Adipocyte (in vitro differentiated cells): ENCODE results near the gene ABTB1.

Experiments
- DNase-seq: peaks from one replicate; pipeline ENCODE4 v3.0.0-alpha.2; 2015; ENCODE audit warnings: low read depth
- H3K27me3 ChIP-seq: replicated peaks from 2 replicates; pipeline ENCODE4 v1.7.0; 2013; ENCODE audit warnings: mild to moderate bottlenecking, low read length, moderate library complexity; ENCODE audit not compliant: control insufficient read depth, insufficient read depth
- H3K36me3 ChIP-seq: 2 replicates; pipeline ENCODE4 v1.7.0; 2013; ENCODE audit warnings: low read length, mild to moderate bottlenecking, moderate library complexity; ENCODE audit not compliant: control insufficient read depth, insufficient read depth, severe bottlenecking
- H3K4me1 ChIP-seq: 2 replicates; pipeline ENCODE4 v1.7.0; 2013; ENCODE audit warnings: mild to moderate bottlenecking, low read length, moderate library complexity; ENCODE audit not compliant: control insufficient read depth, insufficient read depth
- H3K4me3 ChIP-seq: 2 replicates; pipeline ENCODE4 v1.7.0; 2013; ENCODE audit warnings: mild to moderate bottlenecking, low read length, moderate library complexity
- H3K9ac ChIP-seq: 2 replicates; pipeline ENCODE4 v1.7.0; 2013; ENCODE audit warnings: mild to moderate bottlenecking, low read length, moderate library complexity
- H3K9me3 ChIP-seq: 2 replicates; pipeline ENCODE4 v1.7.0; 2013; ENCODE audit warnings: mild to moderate bottlenecking, low read length, moderate library complexity; ENCODE audit not compliant: control insufficient read depth

The ABTB1 gene

DNA sequence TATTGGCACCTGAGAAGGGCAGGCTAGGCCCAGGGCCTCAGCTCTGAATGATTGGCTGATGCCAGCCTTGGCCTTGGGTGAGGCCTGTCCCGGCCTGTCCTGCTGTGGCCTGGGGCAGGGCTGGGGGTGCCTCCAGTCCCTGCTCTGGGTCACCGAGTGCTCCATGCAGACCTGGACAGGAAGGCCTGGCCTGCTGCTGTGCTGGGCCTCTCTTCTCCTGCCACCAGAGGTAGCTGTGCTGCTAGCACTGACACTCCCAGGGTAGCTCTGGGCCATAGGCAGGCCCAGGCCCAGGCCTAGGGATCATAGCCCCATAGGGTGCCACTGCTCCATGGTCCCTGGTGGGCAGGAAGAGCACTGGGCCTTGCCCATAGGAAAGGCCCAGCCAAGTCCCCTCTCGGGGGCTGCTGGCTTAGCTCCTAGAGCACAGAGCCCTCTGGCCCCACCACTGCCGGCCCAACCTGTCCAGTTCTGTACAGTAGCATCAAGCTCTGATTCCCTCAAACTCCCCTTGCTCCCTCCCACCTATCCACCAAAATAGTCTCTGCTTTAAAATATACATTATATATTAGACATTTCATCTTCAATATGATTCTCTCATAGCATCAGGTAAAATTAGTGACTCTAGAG is 18.2 kb downstream of the ABTB1 start:
- Histone ChIP-seq H3K36me3 (peaks cover 29% of the 10 kb centered on the region), H3K9me3 (no peaks in the 10 kb centered on the region), H3K27me3 (no peaks in the 10 kb centered on the region), H3K4me1 (peaks cover 16% of the 10 kb centered on the region), H3K4me3 (no peak overlapping the region), H3K9ac (peak overlapping the region; percentile 76)
- peak; percentile 65 for DNase-seq

DNA sequence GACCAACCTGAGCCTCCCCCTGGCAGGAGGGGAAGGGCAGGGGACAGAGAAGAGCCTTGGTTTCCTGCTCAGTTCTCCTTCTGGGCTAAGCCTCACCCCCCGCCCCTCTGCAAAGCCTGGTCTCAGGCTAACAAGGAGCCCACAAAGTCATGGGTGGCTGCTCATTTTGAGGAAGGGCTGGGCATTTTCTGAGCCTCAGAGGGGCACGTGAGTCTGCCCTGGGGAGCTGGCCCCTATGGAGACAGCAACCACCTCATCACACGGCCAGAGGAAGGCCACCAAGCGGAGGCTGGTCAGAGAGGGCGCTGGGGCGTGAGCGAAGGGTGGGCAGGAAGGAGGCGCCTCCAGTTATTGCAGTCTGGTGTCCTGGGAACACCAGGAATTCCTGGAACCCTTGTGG is 18.7 kb downstream of the ABTB1 start:
- Histone ChIP-seq H3K9me3 (no peaks in the 10 kb centered on the region), H3K4me1 (peaks cover 18% of the 10 kb centered on the region), H3K36me3 (peaks cover 29% of the 10 kb centered on the region), H3K27me3 (no peaks in the 10 kb centered on the region), H3K9ac (peak overlapping the region; percentile 76), H3K4me3 (no peak overlapping the region)
- DNase-seq = no peak

DNA sequence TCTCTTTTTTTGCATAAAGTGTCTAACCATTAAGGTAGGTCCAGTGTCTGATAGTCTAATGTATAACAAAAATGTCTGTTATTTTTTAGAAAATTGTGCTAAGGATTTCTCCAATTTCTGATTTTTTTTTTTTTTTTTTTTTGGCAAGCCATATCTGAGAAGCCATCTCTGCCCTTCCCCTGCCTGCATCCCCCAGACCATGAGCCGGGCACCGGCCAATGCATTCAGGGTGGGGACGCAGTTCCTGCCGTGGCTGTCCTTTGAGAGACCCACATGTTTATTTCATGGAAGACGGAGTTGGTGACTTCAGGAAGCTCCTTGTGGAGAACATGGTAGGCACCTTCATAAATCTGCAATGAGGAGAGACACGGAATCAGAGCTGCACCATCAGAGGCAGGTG is 19.2 kb downstream of the ABTB1 start:
- Histone ChIP-seq H3K9ac (peak overlapping the region; percentile 76), H3K36me3 (peaks cover 29% of the 10 kb centered on the region), H3K9me3 (no peaks in the 10 kb centered on the region), H3K27me3 (no peaks in the 10 kb centered on the region), H3K4me1 (peaks cover 23% of the 10 kb centered on the region), H3K4me3 (no peak overlapping the region)
- DNase-seq = no peak

DNA sequence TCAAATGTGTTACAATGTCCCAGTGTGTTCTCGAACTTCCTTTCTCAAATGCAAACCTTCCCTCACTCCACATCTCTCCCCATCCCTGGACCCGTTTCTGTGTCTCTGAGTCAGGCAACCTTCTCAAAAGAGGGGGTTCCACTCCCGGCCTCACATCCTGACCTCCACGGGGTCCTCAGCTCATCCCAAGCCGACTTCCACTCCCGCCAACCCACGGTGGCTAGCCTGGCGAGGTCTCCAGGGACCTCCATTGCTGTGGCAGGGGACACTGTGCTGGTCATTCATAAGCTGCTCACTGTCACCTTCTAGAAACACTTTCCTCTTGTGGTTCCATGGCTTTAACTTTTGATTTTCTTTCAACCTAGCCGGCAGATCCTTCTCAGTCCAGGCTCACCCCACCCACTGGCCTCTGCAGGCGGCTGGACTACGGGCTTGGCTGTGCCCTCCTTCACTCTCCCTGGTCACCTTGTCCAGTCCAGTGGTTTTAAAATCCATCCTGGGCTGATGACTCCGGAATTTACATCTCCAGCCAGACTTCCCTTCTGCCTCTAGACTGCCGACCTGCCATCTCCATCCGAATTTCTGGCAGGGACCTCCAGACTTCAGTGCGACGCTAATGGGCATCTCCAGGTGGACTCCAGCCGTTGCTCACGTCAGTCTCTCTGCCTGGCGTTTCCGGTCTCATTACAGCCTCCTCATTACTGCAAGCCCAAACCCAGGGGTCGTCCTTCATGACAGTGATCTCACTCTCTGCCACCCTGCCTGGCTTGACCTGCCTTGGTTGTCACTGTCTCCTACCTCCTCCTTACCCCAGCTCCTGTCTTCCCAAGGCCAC is 20.0 kb downstream of the ABTB1 start:
- Histone ChIP-seq H3K4me1 (peaks cover 31% of the 10 kb centered on the region), H3K36me3 (peaks cover 29% of the 10 kb centered on the region), H3K4me3 (no peak overlapping the region), H3K27me3 (no peaks in the 10 kb centered on the region), H3K9me3 (no peaks in the 10 kb centered on the region), H3K9ac (no peak overlapping the region)
- DNase-seq = no peak

DNA sequence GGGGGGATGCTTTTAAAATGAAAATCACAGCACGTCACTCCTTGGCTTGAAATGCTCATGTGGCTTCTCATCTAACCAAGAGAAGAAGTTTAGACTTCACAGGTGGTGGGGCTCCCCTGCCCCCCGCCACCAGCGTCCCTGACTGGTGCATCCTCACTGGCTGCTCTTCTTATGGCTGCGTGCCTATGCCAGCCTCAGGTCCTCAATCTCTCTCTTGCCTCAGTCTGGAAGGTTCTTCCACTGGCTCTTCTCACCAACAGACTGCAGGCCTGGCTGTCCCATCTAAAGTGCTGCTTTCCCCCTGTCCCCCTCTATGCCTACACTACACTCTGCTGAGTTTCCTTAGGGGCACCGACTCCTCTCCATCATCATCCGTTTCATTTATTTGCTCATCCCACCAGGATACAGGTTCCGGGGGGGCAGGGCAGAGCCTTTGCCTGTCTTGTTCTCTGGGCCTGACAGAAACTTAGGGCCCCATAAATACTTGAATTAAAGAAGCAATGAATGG is 20.6 kb downstream of the ABTB1 start:
- no peak overlapping the region for H3K9ac ChIP-seq
- H3K4me3 ChIP-seq = no peak overlapping the region
- no peak for DNase-seq
- H3K27me3 ChIP-seq = no peaks in the 10 kb centered on the region
- peaks cover 37% of the 10 kb centered on the region for H3K4me1 ChIP-seq
- peaks cover 29% of the 10 kb centered on the region for H3K36me3 ChIP-seq
- no peaks in the 10 kb centered on the region for H3K9me3 ChIP-seq

DNA sequence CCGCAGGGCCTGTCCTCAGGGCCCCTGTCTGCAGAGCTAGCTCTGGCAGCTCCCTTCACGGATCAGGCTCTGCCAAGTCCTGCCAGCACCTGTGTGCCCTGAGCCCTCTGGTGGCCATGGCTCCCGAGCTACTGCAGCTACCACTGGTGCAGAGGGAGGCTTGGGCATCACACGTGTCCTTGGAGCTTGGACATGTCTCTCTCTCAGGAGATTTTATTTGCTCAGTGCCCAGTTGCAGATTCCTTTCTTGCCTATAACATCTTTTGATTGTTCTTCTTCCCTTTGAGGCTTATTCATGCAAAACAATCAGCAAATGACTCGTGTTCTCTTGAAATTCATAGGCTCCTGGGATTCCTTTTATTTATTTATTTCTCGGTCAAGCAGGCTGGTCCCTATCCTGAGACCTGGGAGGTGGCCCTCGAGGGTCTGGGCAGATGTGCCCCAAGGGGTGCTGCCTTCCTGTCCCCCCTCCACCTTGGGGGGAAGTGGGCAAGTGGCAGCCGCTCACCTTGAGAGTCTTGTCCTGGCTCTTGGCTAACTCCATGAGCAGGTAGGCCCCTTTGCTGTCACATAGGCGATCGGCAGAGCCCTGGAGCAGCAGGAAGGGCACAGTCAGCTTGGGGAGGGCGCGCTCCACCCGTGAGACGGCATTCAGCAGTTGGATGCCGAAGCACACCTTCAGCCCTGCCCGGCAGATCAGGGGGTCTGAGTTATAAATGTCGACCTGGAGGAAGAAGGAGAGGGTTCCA is 21.9 kb downstream of the ABTB1 start:
- Histone ChIP-seq H3K9me3 (no peaks in the 10 kb centered on the region), H3K4me1 (peaks cover 46% of the 10 kb centered on the region), H3K36me3 (peaks cover 29% of the 10 kb centered on the region), H3K4me3 (no peak overlapping the region), H3K9ac (no peak overlapping the region), H3K27me3 (no peaks in the 10 kb centered on the region)
- peak; percentile 21 for DNase-seq

DNA sequence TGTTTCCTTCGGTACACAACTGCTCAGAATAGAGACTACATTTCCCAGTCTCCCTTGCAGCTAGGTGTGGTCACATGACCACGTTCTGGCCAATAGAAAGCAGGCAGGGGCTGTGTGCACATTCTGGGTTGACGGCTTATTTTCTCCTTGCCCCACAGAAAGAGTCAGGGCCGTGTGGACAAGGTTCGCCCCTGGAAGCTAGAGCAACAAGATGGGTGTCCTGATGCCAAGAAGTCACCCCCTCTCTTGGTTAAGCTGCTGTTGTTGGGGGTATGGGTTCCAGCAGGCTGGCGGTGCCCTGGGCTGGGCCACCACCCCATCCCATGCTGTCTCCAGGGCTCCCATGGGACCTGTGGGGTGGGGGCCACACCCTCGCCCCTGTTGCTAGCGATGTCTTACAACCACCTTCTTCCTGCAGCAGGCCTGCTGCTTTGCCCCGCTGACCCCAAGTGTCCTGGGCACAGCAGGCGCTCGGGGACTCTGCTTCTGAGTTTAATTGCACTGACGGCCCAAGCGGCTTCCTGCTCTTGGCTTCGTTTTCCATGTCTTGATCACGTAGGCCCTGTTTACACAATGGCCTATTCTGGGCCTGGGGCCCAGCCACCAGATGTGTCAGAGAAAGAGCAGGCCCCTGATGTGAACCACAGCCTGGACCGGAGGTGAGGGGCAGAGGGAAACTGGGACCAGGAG is 24.9 kb downstream of the ABTB1 start:
- Histone ChIP-seq H3K9me3 (no peaks in the 10 kb centered on the region), H3K36me3 (peaks cover 19% of the 10 kb centered on the region), H3K4me1 (peaks cover 56% of the 10 kb centered on the region), H3K9ac (peak overlapping the region; percentile 82), H3K27me3 (no peaks in the 10 kb centered on the region), H3K4me3 (peak overlapping the region; percentile 49)
- DNase-seq = peak; percentile 73

- no peak for DNase-seq
- peaks cover 62% of the 10 kb centered on the region for H3K4me1 ChIP-seq
- H3K9ac ChIP-seq = peak overlapping the region; percentile 82
- H3K9me3 ChIP-seq = no peaks in the 10 kb centered on the region
- H3K36me3 ChIP-seq = peaks cover 15% of the 10 kb centered on the region
- no peak overlapping the region for H3K4me3 ChIP-seq
- no peaks in the 10 kb centered on the region for H3K27me3 ChIP-seq
These were observed 25.5 kb downstream of the ABTB1 start for GRCh38 chr3:127698286-127698685.

GRCh38 chr3:127698691-127699415 is 26.1 kb downstream of the ABTB1 start:
- Histone ChIP-seq H3K36me3 (peaks cover 10% of the 10 kb centered on the region), H3K9me3 (no peaks in the 10 kb centered on the region), H3K27me3 (no peaks in the 10 kb centered on the region), H3K9ac (peak overlapping the region; percentile 82), H3K4me3 (no peak overlapping the region), H3K4me1 (peaks cover 64% of the 10 kb centered on the region)
- DNase-seq = no peak

DNA sequence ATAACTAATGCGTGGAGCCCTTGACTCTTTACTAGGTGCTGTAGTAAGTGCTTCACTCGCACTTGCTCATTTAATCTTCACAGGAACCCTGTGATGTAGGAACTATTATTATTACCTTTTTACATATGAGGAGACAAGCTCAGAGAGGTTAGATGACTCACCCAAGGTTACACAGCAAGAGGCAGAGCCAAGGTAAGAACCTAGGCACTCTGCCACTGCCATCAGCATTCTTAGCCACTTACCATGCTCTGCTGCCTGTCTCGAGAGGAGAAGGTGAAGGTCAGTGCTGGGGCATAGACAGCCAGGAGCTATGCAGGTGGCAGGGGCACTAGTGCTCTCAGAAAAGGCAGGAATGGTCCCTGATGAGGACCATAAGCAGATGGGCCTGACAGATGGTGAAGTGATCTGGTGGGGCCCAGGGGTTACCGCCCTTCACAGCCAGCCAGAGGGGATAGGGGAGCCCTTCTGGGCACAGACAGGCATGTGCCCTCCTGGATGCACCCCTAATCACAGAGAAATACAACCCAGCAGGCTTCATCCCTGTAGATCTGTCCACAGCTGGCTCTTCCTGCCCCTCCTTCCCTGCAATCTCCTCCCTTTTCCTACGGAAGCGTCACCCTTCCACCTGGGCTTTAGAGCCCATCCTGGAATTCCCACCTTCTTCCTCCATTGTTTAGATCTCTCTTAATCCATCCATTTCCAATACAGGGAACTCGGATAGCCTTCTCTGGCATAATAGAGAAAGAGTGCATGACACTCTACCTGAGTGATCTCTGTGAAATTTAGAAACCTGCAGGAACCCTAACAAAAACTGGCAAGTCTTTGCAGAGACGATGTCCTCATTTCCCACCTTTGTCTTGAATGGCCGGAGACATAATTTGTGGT is 26.9 kb downstream of the ABTB1 start:
- Histone ChIP-seq H3K9me3 (no peaks in the 10 kb centered on the region), H3K4me1 (peaks cover 64% of the 10 kb centered on the region), H3K9ac (no peak overlapping the region), H3K36me3 (peaks cover 7% of the 10 kb centered on the region), H3K27me3 (no peaks in the 10 kb centered on the region), H3K4me3 (no peak overlapping the region)
- DNase-seq = no peak
